H1 (cell line): Measurements from ENCODE around the gene ZSCAN29. TPM values are rescaled to one million over a fixed set of nuclear protein-coding genes. Genes with fewer than 3 reads are reported as not detected.

Source experiments
- CTCF ChIA-PET: fragments of 300-600 bp; sonication (Branson Sonifier 250); formaldehyde crosslinking; loops from one replicate; lab custom pipeline; 2021; ENCODE audit not compliant: partially characterized antibody; lab: Charles Lee
- POLR2A ChIA-PET: fragments of 300-600 bp; sonication (Branson Sonifier 250); formaldehyde crosslinking; loops from one replicate; lab custom pipeline; 2021; ENCODE audit warnings: inconsistent platforms; ENCODE audit not compliant: partially characterized antibody; lab: Charles Lee
- DNase-seq, 2 experiments: peaks; one replicate each; pipeline versions ENCODE4 v3.0.0 to v3.0.0-alpha.2; 2010 to 2022; ENCODE audit warnings: low spot score in 2 of 2, low read depth in 1 of 2, mixed read lengths in 1 of 2
- FAIRE-seq: peaks from 2 replicates; lab custom pipeline; 2011; peaks lifted over from hg19 to GRCh38; lab: Jason Lieb, UNC
- H2AFZ ChIP-seq: 2 replicates; pipeline ENCODE4 v1.8.1; 2012; ENCODE audit warnings: low read length, inconsistent platforms
- H2AK5ac ChIP-seq: 2 replicates; pipeline ENCODE4 v1.6.1; 2013; ENCODE audit warnings: low read depth, low read length
- H2BK120ac ChIP-seq: replicated peaks from 2 replicates; pipeline ENCODE3; 2013; ENCODE audit warnings: low read depth, low read length, inconsistent platforms
- H2BK12ac ChIP-seq: 2 replicates; pipeline ENCODE4 v1.6.1; 2013; ENCODE audit warnings: low read depth, low read length
- H2BK15ac ChIP-seq: 2 replicates; pipeline ENCODE4 v1.6.1; 2013; ENCODE audit warnings: low read length
- H2BK20ac ChIP-seq: 2 replicates; pipeline ENCODE4 v1.6.1; 2013; ENCODE audit warnings: low read length
- H2BK5ac ChIP-seq: 2 replicates; pipeline ENCODE4 v1.6.1; 2013; ENCODE audit warnings: low read depth, low read length
- H3K14ac ChIP-seq: 2 replicates; pipeline ENCODE4 v1.6.1; 2013; ENCODE audit warnings: inconsistent platforms; ENCODE audit not compliant: insufficient read length
- H3K18ac ChIP-seq: 2 replicates; pipeline ENCODE4 v1.6.1; 2013; ENCODE audit warnings: low read length; ENCODE audit errors: extremely low read depth
- H3K23ac ChIP-seq: 2 replicates; pipeline ENCODE4 v1.6.1; 2013; ENCODE audit warnings: inconsistent platforms; ENCODE audit not compliant: insufficient read length
- H3K23me2 ChIP-seq: 2 replicates; pipeline ENCODE4 v1.6.1; 2013; ENCODE audit warnings: low read depth, low read length
- H3K27ac ChIP-seq: 2 replicates; pipeline ENCODE4 v1.6.1; 2011; ENCODE audit warnings: low read depth, low read length, inconsistent platforms
- H3K27me3 ChIP-seq, 4 experiments: replicated peaks in 1 of 4; 1 replicate in 1 of 4; 2 replicates in 3 of 4; pipeline versions ENCODE4 v1.6.1 to v1.8.1; 2011 to 2013; ENCODE audit warnings: low read length in 3 of 4, mild to moderate bottlenecking in 3 of 4, inconsistent platforms in 2 of 4, mixed read lengths in 2 of 4, moderate library complexity in 1 of 4; ENCODE audit not compliant: control insufficient read depth in 3 of 4, insufficient read depth in 3 of 4; ENCODE audit errors: extremely low read depth in 1 of 4
- H3K36me3 ChIP-seq, 4 experiments: 2 replicates each; pipeline versions ENCODE4 v1.6.1 to v1.8.1; 2011 to 2013; ENCODE audit warnings: mild to moderate bottlenecking in 4 of 4, low read length in 3 of 4, moderate library complexity in 2 of 4, control low read depth in 1 of 4, inconsistent platforms in 1 of 4; ENCODE audit not compliant: insufficient read depth in 4 of 4, control insufficient read depth in 2 of 4
- H3K4ac ChIP-seq: replicated peaks from 2 replicates; pipeline ENCODE3; 2013; ENCODE audit warnings: low read length, low read depth, mixed read lengths, inconsistent platforms; ENCODE audit not compliant: insufficient read length
- H3K4me1 ChIP-seq, 4 experiments: replicated peaks in 1 of 4; 1 replicate in 1 of 4; 2 replicates in 3 of 4; pipeline versions ENCODE4 v1.6.1 to v1.8.1; 2011 to 2013; ENCODE audit warnings: low read length in 3 of 4, inconsistent platforms in 2 of 4, mixed read lengths in 1 of 4; ENCODE audit not compliant: insufficient read depth in 4 of 4, control insufficient read depth in 3 of 4
- H3K4me2 ChIP-seq, 2 experiments: 2 replicates each; pipeline versions ENCODE4 v1.6.1 to v1.8.1; 2011 to 2013; ENCODE audit warnings: low read depth in 2 of 2, low read length in 2 of 2, control low read depth in 1 of 2, inconsistent platforms in 1 of 2, mild to moderate bottlenecking in 1 of 2; ENCODE audit not compliant: insufficient read depth in 1 of 2
- H3K4me3 ChIP-seq, 4 experiments: fragments of 200-600, 300-600 bp in 1 of 4; sonication (generic), shearing (Covaris generic), sonication (Bioruptor Twin) in 1 of 4; 2 replicates each; pipeline versions ENCODE4 v1.5.1 to v1.8.1; 2011 to 2016; ENCODE audit warnings: low read length in 4 of 4, low read depth in 3 of 4, control low read depth in 2 of 4, inconsistent platforms in 2 of 4, mild to moderate bottlenecking in 2 of 4, mixed read lengths in 1 of 4, moderate library complexity in 1 of 4; ENCODE audit not compliant: insufficient read depth in 2 of 4; ENCODE audit errors: extremely low read depth in 1 of 4
- H3K56ac ChIP-seq: replicated peaks from 2 replicates; pipeline ENCODE3; 2013; ENCODE audit warnings: low read depth, mild to moderate bottlenecking, mixed read lengths, low read length, inconsistent platforms; ENCODE audit not compliant: insufficient read length
- H3K79me1 ChIP-seq: 2 replicates; pipeline ENCODE4 v1.6.1; 2013; ENCODE audit warnings: low read depth, low read length, control low read depth
- H3K79me2 ChIP-seq, 2 experiments: 2 replicates each; pipeline versions ENCODE4 v1.6.1 to v1.8.1; 2012 to 2013; ENCODE audit warnings: low read length in 2 of 2, mild to moderate bottlenecking in 2 of 2, inconsistent platforms in 1 of 2; ENCODE audit not compliant: insufficient read depth in 2 of 2, control insufficient read depth in 1 of 2
- H3K9ac ChIP-seq, 4 experiments: replicated peaks in 1 of 4; 1 replicate in 1 of 4; 2 replicates in 3 of 4; pipeline versions ENCODE4 v1.6.1 to v1.8.1; 2011 to 2013; ENCODE audit warnings: low read depth in 3 of 4, low read length in 3 of 4, control low read depth in 2 of 4, mild to moderate bottlenecking in 2 of 4, moderate library complexity in 2 of 4, inconsistent platforms in 1 of 4; ENCODE audit errors: extremely low read depth in 1 of 4
- H3K9me3 ChIP-seq, 2 experiments: 2 replicates each; pipeline versions ENCODE4 v1.6.1 to v1.8.1; 2012 to 2013; ENCODE audit warnings: mild to moderate bottlenecking in 2 of 2, moderate library complexity in 2 of 2, control low read depth in 1 of 2, inconsistent platforms in 1 of 2, low read depth in 1 of 2, low read length in 1 of 2, mixed read lengths in 1 of 2; ENCODE audit not compliant: insufficient read depth in 2 of 2
- H4K20me1 ChIP-seq, 2 experiments: replicated peaks in 1 of 2; 2 replicates each; pipeline versions ENCODE3 to v1.8.1; 2011 to 2013; ENCODE audit warnings: inconsistent platforms in 2 of 2, low read length in 2 of 2, mild to moderate bottlenecking in 1 of 2; ENCODE audit not compliant: insufficient read depth in 2 of 2, control insufficient read depth in 1 of 2
- H4K5ac ChIP-seq: 2 replicates; pipeline ENCODE4 v1.6.1; 2013; ENCODE audit warnings: low read length, low read depth, mixed read lengths, inconsistent platforms; ENCODE audit not compliant: insufficient read length
- H4K8ac ChIP-seq: 2 replicates; pipeline ENCODE4 v1.8.0; 2013; ENCODE audit warnings: mild to moderate bottlenecking, moderate library complexity, low read length, inconsistent platforms; ENCODE audit not compliant: insufficient read depth; ENCODE audit errors: extremely low read depth
- H4K91ac ChIP-seq: replicated peaks from 2 replicates; pipeline ENCODE3; 2013; ENCODE audit warnings: low read length, mixed read lengths, inconsistent platforms; ENCODE audit not compliant: insufficient read length
- CHD2 ChIP-seq: IDR thresholded peaks from 2 replicates; pipeline ENCODE4 v1.6.1; 2012; ENCODE audit warnings: low read length, improper control_type of control experiment
- CTCF ChIP-seq, 3 experiments: IDR thresholded peaks; 1 replicate in 2 of 3; 2 replicates in 1 of 3; pipeline versions ENCODE4 v1.5.1 to v1.6.1; 2011; ENCODE audit warnings: low read length in 3 of 3, mild to moderate bottlenecking in 3 of 3, inconsistent platforms in 2 of 3, low read depth in 1 of 3, moderate library complexity in 1 of 3; ENCODE audit not compliant: insufficient read depth in 1 of 3; ENCODE audit errors: control extremely low read depth in 1 of 3
- RAD21 ChIP-seq, 2 experiments: IDR thresholded peaks in 1 of 2; conservative IDR thresholded peaks in 1 of 2; 2 replicates each; pipeline ENCODE4 v1.6.1; 2011; ENCODE audit warnings: low read depth in 2 of 2, low read length in 2 of 2, improper control_type of control experiment in 1 of 2, inconsistent platforms in 1 of 2, mild to moderate bottlenecking in 1 of 2, moderate library complexity in 1 of 2
- WGBS, 2 experiments: shearing (Covaris generic) in 1 of 2; methylation state at CpG; one replicate each; pipeline versions ENCODE4 v1.1.6 to v1.1.7; 2013 to 2015; ENCODE audit warnings: low lambda C conversion rate in 2 of 2, mixed read lengths in 2 of 2, inconsistent platforms in 1 of 2, low coverage in 1 of 2, missing lambda C conversion rate in 1 of 2; ENCODE audit not compliant: insufficient replicate concordance in 2 of 2, insufficient coverage in 1 of 2, insufficient read length in 1 of 2; ENCODE audit errors: extremely low coverage in 1 of 2, missing lambda C conversion rate in 1 of 2; 5-methylcytosine and 5-hydroxymethylcytosine counted together
- polyA plus RNA-seq, 7 experiments: library from polyadenylated mRNA; depleted of rRNA in 3 of 7; stranded (reverse) in 5 of 7; unstranded in 2 of 7; fragments of >200 nt in 5 of 7; fragments of 200-250 nt in 2 of 7; gene quantifications; 1 replicate in 5 of 7; 2 replicates in 1 of 7; 4 replicates in 1 of 7; pipeline versions ENCODE4 v1.2.1 to v1.2.3, GENCODE V29; 2011 to 2013; ENCODE audit warnings: missing spikeins in 2 of 7, mixed read lengths in 2 of 7
- total RNA-seq: library from RNA; stranded (reverse); fragmentation: NEBNext Ultra II Directional; extraction: Animal tissue kit (Norgen Biotek cat#: 25700); gene quantifications from 2 replicates; pipeline ENCODE4 v1.2.1, GENCODE V29; 2021

ZSCAN29 gene
- total and polyA plus RNA-seq, 2 of the 8 experiments (the other 6 are each of a cell fraction or from before 2014, with no cell fraction given): 6.4 to 41.3 TPM

- Histone ChIP-seq H2AFZ (no peak overlapping the region), H3K4me3 (no peak overlapping the region), H3K23ac (no peak overlapping the region), H3K23me2 (no peaks in the 10 kb centered on the region; the same call in 1 of the 2 replicates), H3K79me1 (peaks cover 2% of the 10 kb centered on the region; the same call in 1 of the 2 replicates), H2BK12ac (no peak overlapping the region), H2BK20ac (no peak overlapping the region), H3K14ac (no peak overlapping the region), H3K27me3 (no peaks in the 10 kb centered on the region), H3K4me2 (no peak overlapping the region), H3K79me2 (peaks cover 0 to 18% of the 10 kb centered on the region in 2 experiments; a peak in 2 of 4 replicates), H3K27ac (no peak overlapping the region), H3K56ac (no peak overlapping the region), H3K4ac (no peak overlapping the region), H4K20me1 (peaks cover 2 to 3% of the 10 kb centered on the region in 2 experiments), H2AK5ac (no peak overlapping the region), H3K9ac (no peak overlapping the region), H3K9me3 (no peaks in the 10 kb centered on the region), H3K36me3 (peaks cover 0 to 26% (median 9%) of the 10 kb centered on the region in 4 experiments; a peak in 4 of 8 replicates), H2BK15ac (no peak overlapping the region), H3K18ac (no peak overlapping the region), H4K91ac (no peak overlapping the region), H2BK5ac (no peak overlapping the region), H3K4me1 (no peaks in the 10 kb centered on the region), H2BK120ac (no peak overlapping the region), H4K5ac (no peak overlapping the region), H4K8ac (no peak overlapping the region)
- DNase-seq (peak in 1 of 2 experiments; percentile 60), FAIRE-seq (peak; percentile 69)
- no peak for TF ChIP-seq CHD2
- peak; percentile 58 to 88 (median 80) for TF ChIP-seq CTCF (IDR thresholded peaks at IDR 0.05; ENCODE audit: control extremely low read depth in 1 of 3, insufficient read depth in 1 of 3, low read depth in 1 of 3, low read length in 3 of 3)
- TF ChIP-seq RAD21 (IDR thresholded peaks at IDR 0.05 in 1 of 2, conservative IDR thresholded peaks at IDR 0.05 in 1 of 2; ENCODE audit: low read depth in 2 of 2, low read length in 2 of 2): peak; percentile 22 to 37
- ChIA-PET POLR2A (no interaction called here), CTCF (interaction anchor here (0.6 to 2.2 kb wide), 24 partner anchors 9 to 1069 kb away, joined by 3 to 9 read pairs (median 4); no protein-coding TSS in a partner anchor)
- 88% methylated on average over 13 of the region's 13 CpGs; no CpG with 5 or more reads in 1 of the 2 experiments for WGBS, 2 experiments
Observed at GRCh38 chr15:43376017-43376705, 5.3 kb upstream of the ZSCAN29 start.
